ENCODE measurements around the gene QRFPR.

GRCh38 chr4:121373841-121374240 is 7.0 kb downstream of the QRFPR start:
- TF ChIP-seq, protein P1, sequence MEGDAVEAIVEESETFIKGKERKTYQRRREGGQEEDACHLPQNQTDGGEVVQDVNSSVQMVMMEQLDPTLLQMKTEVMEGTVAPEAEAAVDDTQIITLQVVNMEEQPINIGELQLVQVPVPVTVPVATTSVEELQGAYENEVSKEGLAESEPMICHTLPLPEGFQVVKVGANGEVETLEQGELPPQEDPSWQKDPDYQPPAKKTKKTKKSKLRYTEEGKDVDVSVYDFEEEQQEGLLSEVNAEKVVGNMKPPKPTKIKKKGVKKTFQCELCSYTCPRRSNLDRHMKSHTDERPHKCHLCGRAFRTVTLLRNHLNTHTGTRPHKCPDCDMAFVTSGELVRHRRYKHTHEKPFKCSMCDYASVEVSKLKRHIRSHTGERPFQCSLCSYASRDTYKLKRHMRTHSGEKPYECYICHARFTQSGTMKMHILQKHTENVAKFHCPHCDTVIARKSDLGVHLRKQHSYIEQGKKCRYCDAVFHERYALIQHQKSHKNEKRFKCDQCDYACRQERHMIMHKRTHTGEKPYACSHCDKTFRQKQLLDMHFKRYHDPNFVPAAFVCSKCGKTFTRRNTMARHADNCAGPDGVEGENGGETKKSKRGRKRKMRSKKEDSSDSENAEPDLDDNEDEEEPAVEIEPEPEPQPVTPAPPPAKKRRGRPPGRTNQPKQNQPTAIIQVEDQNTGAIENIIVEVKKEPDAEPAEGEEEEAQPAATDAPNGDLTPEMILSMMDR (IDR thresholded peaks at IDR 0.05) = no peak
- no peak for TF ChIP-seq POLR2A (IDR thresholded peaks at IDR 0.05)
